Activated CD4-positive, alpha-beta T cell treated with anti-CD3 and anti-CD28 coated beads, Interleukin-2, amount 10 ng/mL, durations not matched to agents 24 days and 14 days (primary cell): Measurements from ENCODE around the gene CCR2. TPM values are rescaled to one million over a fixed set of nuclear protein-coding genes. Genes with fewer than 3 reads are reported as not detected.
A peak's percentile ranks its signal among the peaks of the same experiment; 100 is the strongest.
"Not testable (repeated sequence)": the region's sequence is repeated elsewhere in the genome, so short reads cannot be mapped to it uniquely, and the experiment has no call there.

Experiments
- DNase-seq: peaks from one replicate; pipeline ENCODE4 v3.0.0; 2022
- H3K27ac Mint-ChIP-seq: one replicate; pipeline ENCODE4 v1.8.0; 2022; ENCODE audit warnings: mild to moderate bottlenecking, mixed read lengths
- H3K27me3 Mint-ChIP-seq: one replicate; pipeline ENCODE4 v1.8.0; 2022; ENCODE audit warnings: mixed read lengths
- H3K36me3 Mint-ChIP-seq: one replicate; pipeline ENCODE4 v1.8.0; 2022; ENCODE audit warnings: low read depth, mild to moderate bottlenecking, mixed read lengths
- H3K4me1 Mint-ChIP-seq: one replicate; pipeline ENCODE4 v1.8.0; 2021; ENCODE audit warnings: mixed read lengths
- H3K4me3 Mint-ChIP-seq: one replicate; pipeline ENCODE4 v1.8.0; 2022; ENCODE audit warnings: mild to moderate bottlenecking, moderate library complexity, mixed read lengths
- H3K9me3 Mint-ChIP-seq: one replicate; pipeline ENCODE4 v1.8.0; 2021; ENCODE audit warnings: mixed read lengths
- intact Hi-C: fragments of 100-400 bp; cut with micrococcal nuclease; formaldehyde crosslinking; loops from one replicate; pipeline ENCODE4 v1.15.1; 2023
- total RNA-seq: library from RNA; stranded (reverse); gene quantifications from 2 replicates; pipeline ENCODE4 v1.2.3, GENCODE V29; 2022

CCR2 gene
- total RNA-seq, 1 donor from 2014 or later, result 6.1 TPM

- Mint-ChIP-seq H3K27ac (peak overlapping the region; percentile 31), H3K4me3 (peak overlapping the region; percentile 22), H3K9me3 (no peaks in the 10 kb centered on the region), H3K4me1 (peaks cover 49% of the 10 kb centered on the region), H3K36me3 (peaks cover 11% of the 10 kb centered on the region), H3K27me3 (peaks cover 30% of the 10 kb centered on the region)
- intact Hi-C loops, result loop anchor here (10.0 kb wide), 2 partner anchors 510 to 610 kb away; no protein-coding TSS in a partner anchor
- DNase-seq, result no peak
These were observed 21.3 kb downstream of the CCR2 start for GRCh38 chr3:46375218-46375617.

GRCh38 chr3:46375814-46376213 lies 21.9 kb downstream of the CCR2 start:
- Mint-ChIP-seq H3K4me1 (peaks cover 51% of the 10 kb centered on the region), H3K27me3 (peaks cover 32% of the 10 kb centered on the region), H3K36me3 (peaks cover 13% of the 10 kb centered on the region), H3K9me3 (no peaks in the 10 kb centered on the region), H3K27ac (peak overlapping the region; percentile 15), H3K4me3 (peak overlapping the region; percentile 7)
- intact Hi-C loops, result loop anchor here (10.0 kb wide), 2 partner anchors 511 to 611 kb away; no protein-coding TSS in a partner anchor
- no peak for DNase-seq

GRCh38 chr3:46378426-46378942 lies 24.6 kb downstream of the CCR2 start:
- Mint-ChIP-seq H3K27ac (peak overlapping the region; percentile 57), H3K27me3 (peaks cover 23% of the 10 kb centered on the region), H3K9me3 (no peaks in the 10 kb centered on the region), H3K4me3 (no peak overlapping the region), H3K4me1 (peaks cover 42% of the 10 kb centered on the region), H3K36me3 (peaks cover 7% of the 10 kb centered on the region)
- DNase-seq, result peak; percentile 90
- intact Hi-C loops, result loop anchor here (1.0 to 10.0 kb wide), 4 partner anchors 62 to 614 kb away; no protein-coding TSS in a partner anchor

GRCh38 chr3:46380471-46381221 lies 26.7 kb downstream of the CCR2 start:
- no peaks in the 10 kb centered on the region for H3K9me3 Mint-ChIP-seq
- peak; percentile 73 for DNase-seq
- peaks cover 2% of the 10 kb centered on the region for H3K36me3 Mint-ChIP-seq
- peaks cover 40% of the 10 kb centered on the region for H3K4me1 Mint-ChIP-seq
- peak overlapping the region; percentile 70 for H3K27ac Mint-ChIP-seq
- H3K27me3 Mint-ChIP-seq, result peaks cover 11% of the 10 kb centered on the region
- intact Hi-C loops, result no loop called here
- peak overlapping the region; percentile 71 for H3K4me3 Mint-ChIP-seq

- Mint-ChIP-seq H3K9me3 (peaks cover 3% of the 10 kb centered on the region), H3K4me1 (peaks cover 40% of the 10 kb centered on the region), H3K27ac (no peak overlapping the region), H3K36me3 (peaks cover 4% of the 10 kb centered on the region), H3K4me3 (no peak overlapping the region), H3K27me3 (peaks cover 14% of the 10 kb centered on the region)
- DNase-seq, result no peak
- intact Hi-C loops, result no loop called here
These were observed 27.7 kb downstream of the CCR2 start for GRCh38 chr3:46381625-46382024.

GRCh38 chr3:46383211-46383950 lies 29.5 kb downstream of the CCR2 start:
- Mint-ChIP-seq H3K27ac (no peak overlapping the region), H3K4me3 (no peak overlapping the region), H3K9me3 (peaks cover 3% of the 10 kb centered on the region), H3K36me3 (peaks cover 4% of the 10 kb centered on the region), H3K27me3 (peaks cover 6% of the 10 kb centered on the region), H3K4me1 (peaks cover 37% of the 10 kb centered on the region)
- no peak for DNase-seq
- intact Hi-C loops, result no loop called here

GRCh38 chr3:46383951-46384330 lies 30.0 kb downstream of the CCR2 start:
- Mint-ChIP-seq H3K36me3 (peaks cover 4% of the 10 kb centered on the region), H3K9me3 (peaks cover 3% of the 10 kb centered on the region), H3K4me3 (no peak overlapping the region), H3K4me1 (peaks cover 37% of the 10 kb centered on the region), H3K27me3 (peaks cover 6% of the 10 kb centered on the region), H3K27ac (no peak overlapping the region)
- DNase-seq, result no peak
- intact Hi-C loops, result no loop called here

GRCh38 chr3:46386205-46386604 lies 32.3 kb downstream of the CCR2 start:
- peaks cover 26% of the 10 kb centered on the region for H3K4me1 Mint-ChIP-seq
- DNase-seq, result no peak
- H3K27me3 Mint-ChIP-seq, result peaks cover 4% of the 10 kb centered on the region
- intact Hi-C loops, result no loop called here
- peak overlapping the region; percentile 45 for H3K4me3 Mint-ChIP-seq
- H3K9me3 Mint-ChIP-seq, result peaks cover 3% of the 10 kb centered on the region
- peaks cover 2% of the 10 kb centered on the region for H3K36me3 Mint-ChIP-seq
- peak overlapping the region; percentile 17 for H3K27ac Mint-ChIP-seq

GRCh38 chr3:46388847-46389246 lies 34.9 kb downstream of the CCR2 start:
- DNase-seq, H3K27me3 Mint-ChIP-seq, H3K4me3 Mint-ChIP-seq, H3K36me3 Mint-ChIP-seq, H3K27ac Mint-ChIP-seq, H3K9me3 Mint-ChIP-seq, intact Hi-C loops: not testable (repeated sequence)
- H3K4me1 Mint-ChIP-seq, result peaks cover 17% of the 10 kb centered on the region

GRCh38 chr3:46389306-46389705 lies 35.4 kb downstream of the CCR2 start:
- no peak overlapping the region for H3K27ac Mint-ChIP-seq
- peaks cover 11% of the 10 kb centered on the region for H3K27me3 Mint-ChIP-seq
- peaks cover 3% of the 10 kb centered on the region for H3K9me3 Mint-ChIP-seq
- intact Hi-C loops, result no loop called here
- no peak overlapping the region for H3K4me3 Mint-ChIP-seq
- peaks cover 2% of the 10 kb centered on the region for H3K36me3 Mint-ChIP-seq
- no peak for DNase-seq
- H3K4me1 Mint-ChIP-seq, result peaks cover 15% of the 10 kb centered on the region

GRCh38 chr3:46391526-46391925 lies 37.6 kb downstream of the CCR2 start:
- peaks cover 13% of the 10 kb centered on the region for H3K4me1 Mint-ChIP-seq
- H3K36me3 Mint-ChIP-seq, H3K27ac Mint-ChIP-seq, intact Hi-C loops, H3K9me3 Mint-ChIP-seq, H3K4me3 Mint-ChIP-seq, DNase-seq: not testable (repeated sequence)
- H3K27me3 Mint-ChIP-seq, result peaks cover 17% of the 10 kb centered on the region

- H3K4me3 Mint-ChIP-seq, result no peak overlapping the region
- no peak overlapping the region for H3K27ac Mint-ChIP-seq
- H3K27me3 Mint-ChIP-seq, result peaks cover 17% of the 10 kb centered on the region
- H3K36me3 Mint-ChIP-seq, result no peaks in the 10 kb centered on the region
- no peak for DNase-seq
- intact Hi-C loops, result no loop called here
- no peaks in the 10 kb centered on the region for H3K9me3 Mint-ChIP-seq
- H3K4me1 Mint-ChIP-seq, result peaks cover 18% of the 10 kb centered on the region
These were observed 39.1 kb downstream of the CCR2 start for GRCh38 chr3:46393011-46393410.

GRCh38 chr3:46393554-46394434 lies 39.9 kb downstream of the CCR2 start:
- H3K4me1 Mint-ChIP-seq, result peaks cover 18% of the 10 kb centered on the region
- H3K4me3 Mint-ChIP-seq, result no peak overlapping the region
- no peaks in the 10 kb centered on the region for H3K36me3 Mint-ChIP-seq
- DNase-seq, result no peak
- H3K27ac Mint-ChIP-seq, result no peak overlapping the region
- no peaks in the 10 kb centered on the region for H3K9me3 Mint-ChIP-seq
- intact Hi-C loops, result no loop called here
- peaks cover 17% of the 10 kb centered on the region for H3K27me3 Mint-ChIP-seq
